ENCODE measurements around the gene NUTF2. TPM values are rescaled to one million over a fixed set of nuclear protein-coding genes. Genes with fewer than 3 reads are reported as not detected.
A peak's percentile ranks its signal among the peaks of the same experiment; 100 is the strongest.
"Not testable (repeated sequence)": the region's sequence is repeated elsewhere in the genome, so short reads cannot be mapped to it uniquely, and the experiment has no call there.

Gene NUTF2
- polyA plus RNA-seq, 1 experiment = 151 TPM

GRCh38 chr16:67834242-67834614, 12.5 kb upstream of the NUTF2 start:
- Histone ChIP-seq H3K27ac (ENCODE audit: low read depth, low read length) (no peak overlapping the region), H3K27me3 (ENCODE audit: control insufficient read depth, insufficient read depth, low read length) (no peaks in the 10 kb centered on the region), H3K4me3 (ENCODE audit: low read depth, low read length) (peak overlapping the region; percentile 75; the same call in 1 of the 2 replicates), H3K9me3 (ENCODE audit: control insufficient read depth, insufficient read depth, low read length) (no peaks in the 10 kb centered on the region)
- CTCF ChIA-PET = interaction anchor here (0.6 to 2.4 kb wide), 3 partner anchors 7 to 160 kb away, joined by 3 to 15 read pairs (median 5); no protein-coding TSS in a partner anchor
- DNase-seq (ENCODE audit: low read depth, low spot score) = no peak
- POLR2A ChIA-PET = interaction anchor here (0.9 to 2.3 kb wide), 4 partner anchors 12 to 61 kb away, joined by 3 to 10 read pairs (median 5); partner anchors contain the start of genes NUTF2, RANBP10 and TSNAXIP1
- no peak for TF ChIP-seq CTCF (IDR thresholded peaks at IDR 0.05; ENCODE audit: low read depth, low read length)

- CTCF ChIA-PET = interaction anchor here (1.6 kb wide), 1 partner anchor 21 kb away, joined by 9 read pairs; no protein-coding TSS in a partner anchor
- H3K4me3 ChIP-seq (ENCODE audit: low read depth, low read length); H3K27ac ChIP-seq (ENCODE audit: low read depth, low read length); H3K27me3 ChIP-seq (ENCODE audit: control insufficient read depth, insufficient read depth, low read length); H3K9me3 ChIP-seq (ENCODE audit: control insufficient read depth, insufficient read depth, low read length); DNase-seq (ENCODE audit: low read depth, low spot score); POLR2A ChIA-PET: not testable (repeated sequence)
Measured at GRCh38 chr16:67837190-67837589, 9.5 kb upstream of the NUTF2 start.

GRCh38 chr16:67837811-67838210, 8.9 kb upstream of the NUTF2 start:
- ChIA-PET POLR2A (no interaction called here), CTCF (interaction anchor here (1.6 kb wide), 1 partner anchor 22 kb away, joined by 9 read pairs; no protein-coding TSS in a partner anchor)
- no peak overlapping the region for H3K4me3 ChIP-seq (ENCODE audit: low read depth, low read length)
- H3K27ac ChIP-seq (ENCODE audit: low read depth, low read length) = no peak overlapping the region
- no peaks in the 10 kb centered on the region; the same call in 1 of the 2 replicates for H3K9me3 ChIP-seq (ENCODE audit: control insufficient read depth, insufficient read depth, low read length)
- no peaks in the 10 kb centered on the region for H3K27me3 ChIP-seq (ENCODE audit: control insufficient read depth, insufficient read depth, low read length)
- no peak for DNase-seq (ENCODE audit: low read depth, low spot score)
- no peak for TF ChIP-seq CTCF (IDR thresholded peaks at IDR 0.05; ENCODE audit: low read depth, low read length)

- ChIA-PET POLR2A (interaction anchor here (1.0 kb wide), 1 partner anchor 35 kb away, joined by 3 read pairs; the partner anchor contains the start of genes RANBP10 and TSNAXIP1), CTCF (interaction anchor here (0.6 to 1.4 kb wide), 10 partner anchors 8 to 391 kb away, joined by 3 to 6 read pairs (median 4); partner anchors contain the start of gene NRN1L)
- H3K27ac ChIP-seq (ENCODE audit: low read depth, low read length) = peak overlapping the region; percentile 39
- no peak for TF ChIP-seq CTCF (IDR thresholded peaks at IDR 0.05; ENCODE audit: low read depth, low read length)
- DNase-seq (ENCODE audit: low read depth, low spot score) = no peak
- H3K27me3 ChIP-seq (ENCODE audit: control insufficient read depth, insufficient read depth, low read length) = no peaks in the 10 kb centered on the region
- no peaks in the 10 kb centered on the region; the same call in 1 of the 2 replicates for H3K9me3 ChIP-seq (ENCODE audit: control insufficient read depth, insufficient read depth, low read length)
- peak overlapping the region; percentile 42 for H3K4me3 ChIP-seq (ENCODE audit: low read depth, low read length)
Measured at GRCh38 chr16:67841198-67841815, 5.4 kb upstream of the NUTF2 start.

- POLR2A ChIA-PET = interaction anchor here (1.0 kb wide), 1 partner anchor 35 kb away, joined by 3 read pairs; the partner anchor contains the start of genes RANBP10 and TSNAXIP1
- TF ChIP-seq CTCF (IDR thresholded peaks at IDR 0.05; ENCODE audit: low read depth, low read length) = peak; percentile 79
- no peaks in the 10 kb centered on the region; the same call in 1 of the 2 replicates for H3K9me3 ChIP-seq (ENCODE audit: control insufficient read depth, insufficient read depth, low read length)
- DNase-seq (ENCODE audit: low read depth, low spot score) = peak; percentile 85
- peak within 1 kb of the TSS; percentile 93 for H3K27ac ChIP-seq (ENCODE audit: low read depth, low read length)
- peak within 1 kb of the TSS; percentile 97 for H3K4me3 ChIP-seq (ENCODE audit: low read depth, low read length)
- CTCF ChIA-PET = interaction anchor here (0.9 to 1.2 kb wide), 4 partner anchors 9 to 392 kb away, joined by 3 to 5 read pairs (median 4); no protein-coding TSS in a partner anchor
- H3K27me3 ChIP-seq (ENCODE audit: control insufficient read depth, insufficient read depth, low read length) = no peaks in the 10 kb centered on the region
Measured at GRCh38 chr16:67841816-67842508, 4.8 kb upstream of the NUTF2 start, which contains the start of gene THAP11. Gene THAP11 (plus strand): TSS chr16:67842320. CDS start chr16:67842555, 235 bp downstream.
